ENCODE results near the gene SDK1.
"Not testable (repeated sequence)": the region's sequence is repeated elsewhere in the genome, so short reads cannot be mapped to it uniquely, and the experiment has no call there.

SDK1 gene

GRCh38 chr7:4240520-4241303, 939.7 kb downstream of the SDK1 start:
- no peak for DNase-seq

- DNase-seq, result no peak
Observed at GRCh38 chr7:4241304-4241612, 940.2 kb downstream of the SDK1 start.

GRCh38 chr7:4241791-4242190, 940.7 kb downstream of the SDK1 start:
- no peak for DNase-seq

- no peak for DNase-seq
Observed at GRCh38 chr7:4242706-4243105, 941.7 kb downstream of the SDK1 start.

DNA sequence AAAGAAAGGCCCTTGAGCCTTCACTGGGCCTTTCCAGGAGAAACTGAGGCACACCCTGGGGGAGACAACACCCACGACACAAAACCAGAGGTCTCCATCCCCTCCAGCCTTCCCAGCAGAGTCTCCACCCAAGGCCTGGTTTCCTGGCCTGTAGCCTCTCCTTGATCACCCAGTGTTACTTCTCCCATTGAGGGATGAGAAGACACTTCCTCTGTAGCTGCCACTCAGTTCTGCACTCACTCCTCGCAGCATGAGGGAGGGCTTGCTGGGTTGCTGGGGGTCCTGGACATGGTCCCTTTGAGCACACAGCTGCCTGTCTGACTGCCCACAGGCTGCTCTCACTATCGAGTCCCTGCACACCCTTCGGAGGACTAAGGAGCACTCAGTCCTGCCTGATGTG, 943.0 kb downstream of the SDK1 start:
- DNase-seq, result no peak

DNA sequence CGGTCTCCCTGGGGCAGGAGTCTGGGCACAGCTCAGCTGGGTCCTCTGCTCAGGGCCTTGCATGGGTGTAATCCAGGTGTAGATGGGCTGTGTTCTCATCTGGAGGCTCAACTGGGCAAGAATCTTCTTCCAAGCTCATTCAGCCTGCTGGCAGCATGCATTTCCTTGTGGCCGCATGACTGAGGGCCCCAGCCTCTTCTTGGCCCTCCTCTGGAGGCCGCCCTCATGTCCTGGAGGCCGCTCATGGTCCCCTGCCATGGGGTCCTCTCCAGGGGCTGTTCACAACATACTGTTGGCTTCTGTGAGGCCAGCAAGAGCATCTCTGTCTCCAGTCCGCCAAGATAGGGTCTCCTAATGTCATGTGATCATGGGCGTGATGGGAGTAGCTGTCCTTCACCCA, 943.6 kb downstream of the SDK1 start:
- DNase-seq, result no peak

DNA sequence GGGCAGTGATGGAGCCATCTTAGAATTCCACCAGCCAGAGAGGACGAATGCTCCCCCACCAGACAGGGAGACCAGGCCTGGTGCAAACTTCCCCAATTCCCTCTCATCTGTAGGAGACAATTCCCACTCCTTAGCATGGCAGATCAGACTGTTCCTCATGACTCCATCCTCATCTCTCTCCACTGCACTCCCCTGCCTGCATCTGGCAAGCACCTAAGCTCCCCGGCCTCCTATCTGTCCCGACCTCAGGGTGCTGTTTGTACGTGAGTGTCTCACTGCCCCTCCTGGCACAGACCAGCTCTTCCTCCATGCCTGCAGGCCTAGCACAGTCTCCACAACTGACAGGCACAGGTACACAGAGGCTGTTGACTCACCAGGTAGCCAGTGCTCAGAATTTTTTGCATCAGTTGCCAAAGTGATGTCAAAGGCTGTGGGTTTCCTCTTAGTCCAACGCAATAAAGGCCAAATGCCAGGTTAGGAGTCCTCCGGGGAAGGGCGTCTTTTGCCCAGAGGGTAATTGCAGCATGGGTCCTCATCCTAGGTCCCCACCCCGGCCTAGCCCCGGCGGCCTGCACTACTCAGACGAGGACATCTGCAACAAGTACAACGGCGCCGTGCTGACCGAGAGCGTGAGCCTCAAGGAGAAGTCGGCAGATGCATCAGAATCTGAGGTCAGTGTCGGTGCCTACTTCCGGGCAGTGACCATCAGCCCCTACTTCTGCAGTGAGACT, 944.2 kb downstream of the SDK1 start:
- no peak for DNase-seq

GRCh38 chr7:4245866-4246470, 944.9 kb downstream of the SDK1 start:
- no peak for DNase-seq

DNA sequence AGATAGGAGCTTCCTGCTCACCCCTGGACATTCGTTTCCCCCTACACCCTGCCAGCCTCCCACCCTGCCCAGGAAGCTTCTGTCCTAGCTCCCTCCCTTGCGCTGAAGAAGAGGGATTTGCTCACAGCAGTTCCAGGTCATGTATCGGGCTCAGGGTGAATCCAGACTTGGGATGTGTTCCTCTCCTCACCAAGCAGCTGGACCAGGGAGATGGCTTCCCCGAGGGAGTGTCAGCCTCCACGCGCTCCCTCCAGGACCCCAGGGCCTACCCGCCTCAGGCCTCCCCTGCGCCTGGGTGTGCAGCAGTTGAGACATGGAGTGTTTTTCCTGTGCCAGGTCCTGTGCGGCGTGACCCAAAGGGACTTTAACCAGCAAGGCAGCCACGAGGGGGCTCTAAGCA, 945.5 kb downstream of the SDK1 start:
- DNase-seq, result no peak

DNA sequence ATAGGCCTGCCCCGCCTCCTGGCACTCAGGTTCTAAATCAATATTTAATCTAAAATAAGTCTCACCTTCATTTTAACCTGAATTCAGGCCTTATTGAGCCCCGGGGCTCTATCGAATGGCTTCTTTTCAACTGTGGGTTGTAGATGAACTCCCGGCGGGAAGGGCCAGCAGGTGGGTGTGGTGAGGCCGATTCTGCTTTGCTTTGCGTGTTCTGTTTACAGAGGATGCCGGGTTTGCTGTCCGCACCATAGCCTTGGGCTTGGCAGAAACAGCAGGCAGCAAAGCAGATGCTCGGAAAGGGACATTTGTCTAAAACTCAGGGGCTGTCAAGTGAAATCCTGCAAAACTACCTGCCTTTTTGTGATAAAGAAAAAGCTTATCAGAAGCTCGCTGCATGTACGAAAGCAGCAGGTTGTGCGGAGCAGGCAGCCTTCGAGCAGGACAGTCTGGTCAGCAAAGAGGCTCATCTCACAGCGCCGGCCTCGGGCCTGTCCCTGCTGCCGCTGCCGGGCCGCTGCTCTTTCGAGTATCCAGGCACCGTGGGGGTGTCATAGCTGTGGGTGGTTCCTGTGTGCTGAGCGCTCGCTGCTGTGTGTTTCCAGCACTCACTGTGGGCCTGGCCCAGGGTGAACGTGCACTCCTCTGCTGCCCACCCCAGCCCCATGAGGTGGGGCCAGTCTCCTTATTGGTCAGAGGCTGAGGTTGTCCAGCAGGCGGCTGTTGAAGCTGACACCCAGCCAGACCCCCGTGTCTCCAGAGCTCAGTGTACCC, 946.2 kb downstream of the SDK1 start:
- DNase-seq, result no peak

DNA sequence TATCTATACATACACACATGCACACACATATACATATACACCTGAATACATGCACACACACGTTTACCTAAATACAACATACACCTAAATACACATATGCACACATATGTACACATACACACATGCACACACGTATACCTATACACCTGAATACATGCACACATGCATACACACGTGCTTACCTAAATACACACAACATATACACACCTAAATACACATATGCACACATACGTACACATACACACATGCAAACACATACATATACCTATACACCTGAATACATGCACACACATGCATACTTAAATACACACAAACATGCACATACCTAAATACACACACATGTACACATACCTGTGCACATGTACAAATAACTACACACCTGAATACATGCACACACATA, 947.2 kb downstream of the SDK1 start:
- DNase-seq, result no peak

GRCh38 chr7:4249241-4249640, 948.2 kb downstream of the SDK1 start:
- DNase-seq, result no peak

DNA sequence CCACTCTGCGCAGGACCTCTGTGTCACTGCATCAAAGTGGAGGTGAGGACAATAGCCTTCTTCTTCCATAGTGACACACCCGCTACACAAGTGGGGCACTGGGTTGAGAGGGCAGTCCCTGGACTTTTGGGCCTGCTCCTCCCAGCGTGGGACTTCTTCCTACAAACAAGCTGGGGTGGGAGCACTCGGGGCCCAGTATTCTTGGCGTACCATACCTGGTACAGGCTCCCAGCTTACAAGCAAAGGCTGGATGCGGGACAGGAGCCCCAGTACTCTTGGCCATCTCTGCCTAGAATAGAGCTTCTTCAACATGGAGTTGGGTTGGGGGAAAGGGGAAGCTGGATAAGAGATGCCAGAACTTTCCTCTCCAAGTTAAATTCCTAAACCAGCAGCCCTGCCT, 954.3 kb downstream of the SDK1 start:
- DNase-seq, result no peak

DNA sequence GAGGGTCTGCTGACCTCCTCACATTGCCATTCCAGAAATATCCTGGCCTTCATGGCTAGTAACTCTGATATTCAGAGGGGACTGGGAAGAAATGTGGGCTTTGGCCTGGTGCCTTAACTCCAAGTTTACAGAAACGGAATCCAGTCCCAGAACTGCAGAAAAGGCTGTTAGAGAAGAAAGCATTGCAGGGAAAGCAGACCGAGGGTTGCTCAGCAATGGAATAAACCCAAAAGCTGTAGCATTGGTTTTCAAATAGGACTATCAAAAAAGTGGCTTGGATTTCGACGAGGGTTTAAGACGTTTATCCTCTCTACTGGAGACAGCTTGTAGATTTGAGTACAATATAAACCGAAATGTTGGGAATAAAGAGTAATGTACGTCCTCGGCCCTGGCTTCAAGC, 955.2 kb downstream of the SDK1 start:
- DNase-seq, result no peak

DNA sequence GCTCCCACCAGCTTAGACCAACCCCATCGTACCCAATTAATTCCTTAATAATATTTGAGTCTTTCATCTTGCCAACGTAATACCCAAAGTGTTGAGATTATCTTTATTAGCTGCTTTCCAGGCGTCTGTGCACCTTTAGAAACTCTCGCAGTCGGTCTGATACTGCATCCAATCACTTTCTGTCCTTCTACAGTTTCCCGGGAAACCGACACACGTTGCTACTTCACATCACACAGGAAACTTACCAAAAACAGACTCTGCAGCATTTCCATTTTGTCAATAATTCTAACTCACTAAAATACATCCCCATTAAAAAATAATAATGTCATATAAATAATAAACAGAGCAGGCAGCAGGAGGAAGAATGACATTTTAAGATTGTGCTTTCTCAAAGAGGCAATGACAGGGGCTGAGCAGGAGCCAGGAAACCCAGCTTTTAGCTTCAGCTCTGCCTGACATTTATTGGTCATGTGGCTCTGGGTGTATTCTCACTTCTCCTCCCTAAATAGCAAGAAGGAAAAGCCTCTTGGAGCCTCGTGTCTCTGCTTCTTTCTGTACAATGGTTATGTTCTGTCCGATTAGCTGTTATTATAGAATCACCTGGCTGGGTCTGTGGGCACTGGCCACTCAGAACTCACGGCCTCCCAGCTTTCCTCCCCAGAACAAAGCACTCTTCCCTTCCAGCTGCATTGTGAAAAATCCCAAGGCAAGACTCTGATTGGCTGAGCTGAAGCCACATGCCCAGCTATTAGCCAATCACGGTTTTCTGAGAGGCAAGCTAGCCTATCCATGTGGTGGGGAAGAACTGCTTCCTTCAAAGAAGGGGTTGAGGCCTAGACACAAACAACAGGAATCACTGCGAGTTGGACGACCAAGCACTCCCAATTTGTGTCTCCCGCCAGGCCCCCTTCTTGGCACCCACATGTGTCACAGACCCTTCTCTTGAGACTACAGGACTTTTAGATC, 956.4 kb downstream of the SDK1 start:
- DNase-seq, result no peak

DNA sequence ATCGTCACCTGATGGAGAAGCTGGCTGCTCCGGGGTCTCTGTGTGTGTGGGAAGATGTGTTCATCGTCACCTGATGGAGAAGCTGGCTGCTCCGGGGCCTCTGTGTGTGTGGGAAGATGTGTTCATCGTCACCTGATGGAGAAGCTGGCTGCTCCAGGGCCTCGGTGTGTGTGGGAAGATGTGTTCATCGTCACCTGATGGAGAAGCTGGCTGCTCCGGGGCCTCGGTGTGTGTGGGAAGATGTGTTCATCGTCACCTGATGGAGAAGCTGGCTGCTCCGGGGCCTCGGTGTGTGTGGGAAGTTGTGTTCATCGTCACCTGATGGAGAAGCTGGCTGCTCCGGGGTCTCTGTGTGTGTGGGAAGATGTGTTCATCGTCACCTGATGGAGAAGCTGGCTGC, 959.1 kb downstream of the SDK1 start:
- DNase-seq, result not testable (repeated sequence)

GRCh38 chr7:4260867-4261600, 960.0 kb downstream of the SDK1 start:
- DNase-seq, result no peak

GRCh38 chr7:4261601-4261960, 960.5 kb downstream of the SDK1 start:
- DNase-seq, result no peak

- not testable (repeated sequence) for DNase-seq
Observed at GRCh38 chr7:4264206-4264605, 963.2 kb downstream of the SDK1 start.

- DNase-seq, result no peak
Observed at GRCh38 chr7:4265066-4265465, 964.0 kb downstream of the SDK1 start.

DNA sequence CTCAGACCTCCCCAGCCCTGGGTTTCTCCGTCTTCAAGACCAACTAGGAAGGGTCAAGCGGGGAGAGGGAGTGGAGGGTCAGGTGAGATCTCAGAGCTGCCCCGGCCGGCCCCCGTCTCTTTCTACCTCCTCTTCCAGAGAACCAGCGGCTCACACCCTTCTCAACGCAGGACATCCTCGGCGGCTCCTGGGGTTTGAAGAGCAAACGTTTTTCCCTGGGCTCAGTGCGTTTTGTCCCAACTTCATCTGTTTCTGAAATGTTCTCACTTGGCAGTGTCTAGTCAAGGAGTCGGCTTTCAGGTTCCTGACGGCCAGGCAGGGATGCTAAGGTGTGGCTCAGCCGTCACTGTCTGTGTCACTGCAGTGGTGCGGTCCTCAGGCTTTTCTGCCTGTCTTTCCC, 964.6 kb downstream of the SDK1 start:
- no peak for DNase-seq
